Measurements from ENCODE around the gene DTX2.
"Not testable (repeated sequence)": the region's sequence is repeated elsewhere in the genome, so short reads cannot be mapped to it uniquely, and the experiment has no call there.

DTX2 gene

DNA sequence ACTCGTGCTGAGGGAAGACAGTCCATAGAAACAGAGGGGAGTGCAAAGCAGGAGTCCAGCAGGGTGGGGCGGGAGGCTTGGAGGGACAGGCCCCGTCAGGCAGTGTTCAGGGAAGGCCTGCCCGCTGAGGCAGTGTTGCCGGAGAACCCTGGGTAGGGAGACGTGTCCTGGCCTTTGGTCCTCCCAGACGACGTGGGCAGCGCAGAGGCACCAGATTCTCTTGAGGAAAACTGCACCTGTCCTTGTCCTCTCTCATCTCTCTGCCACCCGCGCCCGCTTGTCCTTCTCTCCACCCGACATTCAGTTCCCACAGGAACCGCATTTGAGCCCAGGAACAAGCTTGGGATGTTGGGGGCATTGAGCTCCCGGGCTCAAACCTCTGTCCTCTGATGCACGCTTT is 34.2 kb downstream of the DTX2 start:
- not testable (repeated sequence) for DNase-seq

DNA sequence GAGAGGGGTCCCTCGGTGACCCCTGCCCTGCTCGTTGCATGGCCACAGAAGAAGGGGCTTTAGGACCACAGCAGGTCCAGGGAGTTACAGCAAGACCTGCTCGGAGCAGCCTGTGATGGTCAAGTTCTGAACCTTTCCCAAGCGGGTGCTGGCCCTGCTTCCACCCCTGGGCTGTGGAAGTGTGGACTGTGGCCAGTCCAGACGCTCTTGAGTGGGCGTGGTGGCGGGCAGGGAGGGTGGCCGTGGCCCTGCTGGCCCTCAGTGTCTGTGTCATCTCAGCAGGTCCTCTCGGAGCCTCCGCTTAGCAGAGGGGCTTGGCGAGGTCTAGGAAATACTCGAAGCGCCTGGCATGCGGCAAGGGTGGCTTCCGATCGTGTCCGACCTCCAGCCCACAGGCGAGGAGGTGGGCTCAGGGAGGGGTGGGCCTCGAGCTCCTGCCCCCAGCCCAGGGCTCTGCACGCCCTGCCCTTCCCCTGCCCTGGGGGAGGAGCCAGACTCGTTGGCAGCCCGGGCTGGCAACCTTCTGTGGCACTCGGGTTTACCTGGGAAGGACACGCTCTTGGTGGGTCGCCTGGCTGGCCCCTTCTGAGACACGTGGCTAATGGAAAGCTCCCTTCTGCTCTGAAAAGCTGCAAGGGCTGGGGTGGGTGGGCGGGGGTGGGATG is 36.5 kb downstream of the DTX2 start:
- DNase-seq: not testable (repeated sequence)

DNA sequence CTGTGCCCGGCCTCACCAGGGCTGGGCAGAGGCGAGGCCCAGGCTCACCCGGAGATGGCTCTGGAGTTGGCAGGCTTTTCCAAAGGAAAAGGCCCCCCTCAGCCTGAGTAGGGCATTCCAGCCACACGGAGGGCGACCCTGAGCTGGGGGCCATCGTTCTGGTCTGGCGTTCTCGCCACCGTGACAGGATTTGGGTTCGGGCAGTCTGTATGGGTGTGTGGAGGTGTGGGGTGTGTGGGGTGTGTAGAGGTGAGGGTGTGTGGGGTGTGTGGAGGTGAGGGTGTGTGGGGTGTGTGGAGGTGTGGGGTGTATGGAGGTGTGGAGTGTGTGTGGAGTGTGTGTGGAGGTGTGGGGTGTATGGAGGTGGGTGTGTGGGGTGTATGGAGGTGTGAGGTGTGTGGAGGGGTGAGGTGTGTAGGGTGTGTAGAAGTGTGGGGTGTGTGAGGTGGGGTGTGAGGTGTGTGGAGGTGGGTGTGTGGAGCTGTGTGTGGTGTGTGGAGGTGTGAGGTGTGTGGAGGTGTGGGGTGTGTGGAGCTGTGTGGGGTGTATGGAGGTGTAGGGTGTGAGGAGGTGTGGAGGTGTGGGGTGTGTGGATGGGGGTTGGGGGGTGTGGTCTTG is 37.2 kb downstream of the DTX2 start:
- DNase-seq: not testable (repeated sequence)

DNA sequence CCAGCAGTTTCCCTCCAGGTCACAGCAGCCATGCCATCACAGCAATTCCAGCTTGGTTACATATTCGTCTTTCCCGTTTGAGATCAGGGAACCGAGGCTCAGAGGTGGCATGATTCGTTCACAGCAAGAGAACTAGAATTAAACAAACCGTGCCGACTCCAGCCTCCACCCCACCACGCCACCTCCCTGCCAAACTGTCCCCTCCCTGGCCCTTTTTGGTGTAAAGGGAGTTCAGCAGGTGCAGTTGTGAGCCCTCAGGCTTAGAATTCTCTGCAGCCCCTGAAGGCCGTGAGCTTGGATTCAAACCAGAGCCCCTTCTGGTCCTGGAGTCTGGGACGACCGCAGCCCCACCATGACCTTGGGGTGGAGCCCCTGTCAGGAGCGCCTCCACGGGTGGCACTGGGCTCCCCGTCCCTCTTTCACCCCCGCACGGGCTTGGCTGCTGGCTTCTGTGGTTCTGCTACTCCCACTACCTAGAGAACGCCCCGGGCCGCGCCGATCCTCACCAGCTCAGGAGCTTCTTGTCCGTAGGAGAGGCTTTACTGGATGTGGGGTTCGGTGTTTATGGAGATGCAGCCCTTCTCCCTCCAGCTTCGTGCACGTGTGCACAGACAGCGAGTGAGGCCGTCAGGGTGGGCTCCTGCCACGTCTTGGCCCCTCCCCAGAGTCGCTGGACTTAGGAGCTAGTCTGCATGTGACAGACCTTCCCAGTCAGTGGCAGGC is 37.9 kb downstream of the DTX2 start:
- not testable (repeated sequence) for DNase-seq

DNA sequence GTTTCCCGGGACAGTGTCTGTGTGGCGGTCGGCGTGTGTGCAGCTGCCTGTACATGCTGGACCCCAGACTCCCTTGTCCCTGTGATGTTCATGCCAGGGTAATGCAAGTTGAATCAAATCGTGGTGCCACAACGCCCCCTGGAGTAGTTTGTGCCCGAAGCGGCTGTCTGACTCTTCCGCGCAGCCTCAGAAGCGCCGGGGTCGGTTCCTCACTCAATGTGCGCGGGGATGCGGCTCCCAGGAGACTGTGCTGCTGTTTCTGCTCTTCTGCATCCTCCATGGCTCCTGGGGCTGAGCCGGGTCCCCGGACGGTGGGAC is 38.4 kb downstream of the DTX2 start:
- DNase-seq: not testable (repeated sequence)

DNA sequence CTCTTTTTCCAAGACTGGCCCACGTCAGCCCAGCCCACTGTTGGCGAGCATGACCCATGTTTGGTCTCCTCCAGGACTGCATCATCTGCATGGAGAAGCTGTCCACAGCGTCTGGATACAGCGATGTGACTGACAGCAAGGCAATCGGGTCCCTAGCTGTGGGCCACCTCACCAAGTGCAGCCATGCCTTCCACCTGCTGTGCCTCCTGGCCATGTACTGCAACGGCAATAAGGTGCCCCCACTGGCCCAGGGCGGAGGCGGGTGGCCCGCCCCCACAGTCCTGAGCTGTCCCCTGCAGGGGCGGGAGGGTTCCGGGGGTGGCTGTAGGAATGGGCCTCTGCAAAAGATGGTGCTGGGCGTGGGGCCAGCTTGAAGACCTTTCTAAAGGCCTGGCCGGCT is 40.7 kb downstream of the DTX2 start:
- not testable (repeated sequence) for DNase-seq

DNA sequence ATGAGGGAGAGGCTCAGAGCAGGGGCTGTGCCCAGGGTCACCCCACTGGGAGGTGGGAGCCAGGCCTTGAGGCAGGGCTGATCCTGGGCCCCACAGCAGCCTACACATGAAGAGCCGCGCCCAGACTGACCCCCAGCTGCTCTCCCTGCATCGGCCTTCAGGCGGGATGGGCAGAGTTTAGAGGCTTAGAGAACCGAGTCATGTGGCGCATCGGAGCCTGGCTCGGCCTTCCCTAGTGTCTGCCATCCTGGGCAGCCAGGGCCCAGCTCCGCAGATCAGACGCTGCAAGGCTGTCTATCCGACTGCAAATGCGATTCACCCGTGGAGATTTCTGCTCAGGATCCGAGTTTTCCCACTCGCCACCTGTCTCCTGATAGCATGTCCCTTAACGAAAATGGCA is 41.3 kb downstream of the DTX2 start:
- DNase-seq: not testable (repeated sequence)

DNA sequence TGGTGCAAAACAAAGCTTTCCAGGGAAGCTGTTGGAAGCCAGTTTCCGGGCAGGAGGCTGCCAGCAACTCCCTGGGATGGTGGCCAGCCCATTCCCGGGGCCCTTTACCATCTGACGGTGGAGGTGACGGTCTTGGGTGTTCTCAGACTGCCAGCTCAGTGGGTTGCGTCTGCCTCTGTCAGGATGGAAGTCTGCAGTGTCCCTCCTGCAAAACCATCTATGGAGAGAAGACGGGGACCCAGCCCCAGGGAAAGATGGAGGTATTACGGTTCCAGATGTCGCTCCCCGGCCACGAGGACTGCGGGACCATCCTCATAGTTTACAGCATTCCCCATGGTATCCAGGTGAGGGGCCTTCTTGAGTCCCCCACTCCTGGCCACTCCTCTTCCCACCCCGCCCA is 41.7 kb downstream of the DTX2 start:
- not testable (repeated sequence) for DNase-seq

DNA sequence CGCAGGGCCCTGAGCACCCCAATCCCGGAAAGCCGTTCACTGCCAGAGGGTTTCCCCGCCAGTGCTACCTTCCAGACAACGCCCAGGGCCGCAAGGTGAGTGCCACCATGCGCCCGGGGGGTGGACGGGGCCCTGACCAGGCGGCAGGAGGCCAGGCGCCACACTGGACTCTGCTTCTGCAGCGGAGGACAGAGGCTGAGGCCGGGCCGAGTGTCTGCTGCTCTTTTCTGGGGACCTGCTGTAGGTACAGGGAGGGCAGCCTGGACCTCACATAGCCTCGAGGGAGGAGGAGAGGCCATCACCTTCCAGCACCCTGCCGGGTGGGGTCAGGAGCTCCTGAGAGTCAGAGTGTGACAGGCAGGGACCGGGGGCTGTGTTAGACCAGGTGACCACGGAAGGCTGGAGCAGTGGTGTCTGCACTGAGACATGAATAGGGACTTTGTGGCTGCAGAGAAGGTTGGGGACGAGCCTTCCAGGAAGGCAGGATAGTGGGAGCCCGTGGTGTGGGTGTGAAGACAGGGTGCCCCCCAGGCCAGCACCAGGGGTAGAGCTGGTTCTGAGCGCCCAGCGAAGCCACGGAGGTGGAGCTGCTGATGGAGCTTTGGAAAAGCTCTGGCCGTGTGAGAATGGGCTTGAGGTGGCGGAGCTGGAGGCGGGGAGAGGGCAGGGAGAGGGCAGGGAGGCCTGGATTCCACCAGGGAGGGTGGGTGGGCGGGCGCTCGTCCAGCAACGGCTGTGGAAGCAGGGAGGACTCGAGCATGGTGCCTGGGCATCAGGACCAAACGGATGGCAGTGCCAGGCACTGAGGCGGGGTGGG is 43.0 kb downstream of the DTX2 start:
- not testable (repeated sequence) for DNase-seq

DNA sequence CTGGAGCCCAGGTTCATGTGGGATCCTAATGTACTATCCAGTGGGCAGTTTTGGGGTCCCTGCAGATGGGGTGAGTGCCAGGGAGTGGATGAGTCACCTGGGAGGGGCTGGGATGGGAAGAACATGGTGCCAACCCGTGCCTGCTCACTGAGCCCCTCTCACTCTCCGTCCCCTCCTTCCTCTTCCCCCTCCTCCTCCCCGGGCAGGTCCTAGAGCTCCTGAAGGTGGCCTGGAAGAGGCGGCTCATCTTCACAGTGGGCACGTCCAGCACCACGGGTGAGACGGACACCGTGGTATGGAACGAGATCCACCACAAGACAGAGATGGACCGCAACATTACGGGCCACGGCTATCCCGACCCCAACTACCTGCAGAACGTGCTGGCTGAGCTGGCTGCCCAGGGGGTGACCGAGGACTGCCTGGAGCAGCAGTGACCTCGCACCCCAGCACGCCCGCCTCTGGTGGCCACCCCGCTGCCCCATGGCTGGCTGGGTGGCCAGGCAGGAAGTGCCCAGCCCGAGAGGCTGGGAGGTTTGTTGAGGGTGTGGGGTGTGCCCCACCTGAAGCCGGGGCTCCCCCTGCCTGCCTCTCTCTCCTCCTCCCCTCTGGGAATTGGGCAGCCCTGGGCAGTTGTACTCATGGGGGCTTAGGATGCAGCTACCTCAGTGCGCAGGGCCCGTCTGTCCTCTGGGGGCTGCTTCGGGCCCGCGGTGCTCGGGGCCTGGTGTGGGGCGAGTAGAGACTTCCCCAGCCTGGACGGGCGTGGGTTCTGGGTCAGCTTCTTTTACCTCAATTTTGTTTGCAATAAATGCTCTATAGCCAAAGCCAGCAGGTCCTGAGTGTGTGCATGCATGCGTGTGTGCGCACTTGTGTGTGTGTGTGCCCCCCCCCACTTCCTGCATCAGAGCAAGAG is 43.9 kb downstream of the DTX2 start:
- DNase-seq: no peak

DNA sequence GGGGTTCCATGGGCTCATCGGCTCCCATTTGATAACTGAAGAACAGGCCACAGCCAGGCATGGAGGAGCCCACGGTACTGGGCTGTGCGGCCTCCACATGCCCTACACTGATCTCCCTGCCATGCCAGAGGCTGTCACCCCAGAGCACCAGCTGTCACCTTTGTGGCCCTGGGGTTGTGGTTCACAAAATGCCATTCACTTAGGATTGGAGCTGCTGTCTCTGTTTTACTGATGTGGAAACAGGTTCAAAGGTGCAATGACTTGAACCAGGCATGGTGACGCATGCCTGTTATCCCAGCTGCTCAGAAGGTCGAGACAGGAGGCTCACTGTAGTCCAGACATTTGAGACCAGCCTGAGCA is 44.6 kb downstream of the DTX2 start:
- DNase-seq: no peak

DNA sequence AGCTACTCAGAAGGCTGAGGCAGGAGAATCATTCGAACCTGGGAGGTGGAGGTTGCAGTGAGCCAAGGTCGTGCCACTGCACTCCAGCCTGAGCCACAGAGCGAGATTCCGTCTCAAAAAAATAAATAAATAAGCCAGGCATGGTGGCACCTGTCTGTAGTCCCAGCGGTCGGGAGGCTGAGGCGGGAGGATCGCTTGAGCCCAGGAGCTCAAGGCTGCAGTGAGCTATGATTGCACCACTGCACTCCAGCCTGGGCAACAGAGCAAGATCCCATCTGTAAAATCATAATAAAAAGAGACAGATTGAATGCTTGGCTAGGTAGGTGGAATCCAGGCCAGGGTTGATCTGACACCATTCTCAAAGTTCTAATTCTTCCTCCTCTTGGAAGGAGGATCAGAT is 45.1 kb downstream of the DTX2 start:
- not testable (repeated sequence) for DNase-seq

DNA sequence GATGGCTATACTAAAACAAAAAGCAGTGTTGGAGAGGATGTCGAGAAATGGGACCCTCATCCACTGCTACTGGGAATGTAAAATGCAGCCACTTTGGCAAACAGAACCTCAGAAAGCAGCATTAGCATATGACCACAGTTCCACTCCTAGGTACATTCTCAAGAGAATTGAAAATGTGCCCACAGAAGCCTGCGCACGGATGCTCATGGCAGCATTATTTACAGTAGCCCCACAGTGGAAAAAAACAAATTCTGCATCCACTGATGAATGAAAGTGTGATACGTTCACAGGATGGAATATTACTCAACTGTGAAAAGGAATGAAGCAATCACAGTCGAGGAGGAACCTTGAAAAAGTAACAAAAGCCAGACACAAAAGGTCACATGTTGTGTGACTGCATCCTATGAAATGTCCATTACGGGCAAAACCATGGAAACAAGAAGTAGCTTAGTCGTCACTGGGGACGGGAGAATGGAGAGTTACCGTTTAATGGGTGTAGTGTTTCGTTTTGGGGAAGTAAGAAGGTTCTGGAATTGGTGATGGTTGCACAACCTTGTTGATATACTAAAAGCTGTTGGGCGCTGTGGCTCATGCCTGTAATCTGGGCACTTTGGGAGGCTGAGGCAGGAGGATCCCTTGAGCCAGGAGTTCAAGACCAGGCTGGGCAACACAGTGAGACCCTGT is 46.4 kb downstream of the DTX2 start:
- no peak for DNase-seq

DNA sequence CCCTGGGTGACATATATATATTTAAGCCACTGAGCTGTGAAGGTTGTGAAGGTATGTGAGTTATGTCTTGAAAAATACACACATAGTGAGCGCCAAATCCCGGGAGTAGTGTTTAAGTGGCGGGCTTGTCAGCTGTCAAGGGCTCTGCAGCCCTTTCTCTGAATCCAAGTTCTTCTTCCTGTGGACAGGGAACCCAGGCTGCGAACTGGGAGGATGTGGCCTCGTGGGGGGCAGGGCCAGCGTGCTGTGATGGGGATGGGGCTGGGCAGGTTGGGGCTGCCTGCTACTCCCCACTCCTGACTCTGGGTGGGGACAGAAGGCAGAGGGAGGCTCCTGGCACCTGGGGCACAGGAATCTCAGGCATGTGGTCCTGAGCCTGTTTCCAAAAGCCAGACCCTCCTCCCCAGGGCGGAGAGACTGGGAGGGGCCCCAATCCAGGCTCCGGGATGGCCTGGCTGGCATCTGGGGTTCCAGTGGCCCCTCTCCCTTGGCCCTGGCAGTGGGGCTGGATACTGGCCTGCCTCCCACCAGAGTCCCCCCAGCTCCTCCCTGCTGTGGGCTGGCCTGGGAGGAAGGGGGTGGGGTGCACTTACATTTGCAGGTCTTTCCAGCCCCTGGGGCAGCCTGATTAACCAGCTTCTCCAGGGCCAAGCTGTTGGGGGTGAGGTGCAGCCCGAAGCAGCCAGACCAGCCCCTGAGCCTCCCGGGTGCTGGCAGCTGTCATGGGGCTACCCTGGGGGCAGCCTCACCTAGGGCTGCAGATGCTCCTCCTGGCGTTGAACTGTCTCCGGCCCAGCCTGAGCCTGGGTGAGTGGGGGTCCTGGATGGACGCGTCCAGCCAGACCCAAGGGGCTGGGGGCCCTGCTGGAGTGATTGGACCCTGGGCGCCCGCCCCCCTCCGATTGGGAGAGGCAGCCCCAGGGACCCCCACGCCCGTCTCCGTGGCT is 48.7 kb downstream of the DTX2 start, which contains the start of gene UPK3B:
UPK3B (plus strand) TSS at position 622 of the 947 bp plus-strand sequence; CDS start at position 723, 101 bp downstream.
- no peak for DNase-seq

DNA sequence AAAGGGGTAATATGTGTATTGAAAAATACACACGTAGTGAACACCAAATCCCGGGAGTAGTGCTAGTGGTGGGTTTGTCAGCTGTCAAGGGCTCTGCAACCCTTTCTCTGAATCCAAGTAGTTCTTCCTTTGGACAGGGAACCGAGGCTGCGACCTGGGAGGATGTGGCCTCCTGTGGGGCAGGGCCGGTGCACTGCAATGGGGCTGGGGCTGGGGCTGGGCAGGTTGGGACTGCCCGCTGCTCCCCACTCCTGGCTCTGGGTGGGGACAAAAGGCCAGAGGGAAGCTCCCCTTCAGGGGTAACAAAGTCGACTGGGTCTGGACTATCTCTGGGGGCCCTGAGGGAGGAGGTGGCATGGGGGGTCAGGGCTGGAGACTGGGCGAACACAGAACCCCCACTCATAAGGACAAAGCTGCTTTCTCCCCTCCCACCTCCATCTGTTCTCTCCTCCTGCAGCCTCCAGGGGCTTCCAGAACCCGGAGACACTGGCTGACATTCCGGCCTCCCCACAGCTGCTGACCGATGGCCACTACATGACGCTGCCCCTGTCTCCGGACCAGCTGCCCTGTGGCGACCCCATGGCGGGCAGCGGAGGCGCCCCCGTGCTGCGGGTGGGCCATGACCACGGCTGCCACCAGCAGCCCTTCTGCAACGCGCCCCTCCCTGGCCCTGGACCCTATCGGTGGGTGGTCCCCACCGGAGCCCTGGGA is 49.8 kb downstream of the DTX2 start:
- not testable (repeated sequence) for DNase-seq

DNA sequence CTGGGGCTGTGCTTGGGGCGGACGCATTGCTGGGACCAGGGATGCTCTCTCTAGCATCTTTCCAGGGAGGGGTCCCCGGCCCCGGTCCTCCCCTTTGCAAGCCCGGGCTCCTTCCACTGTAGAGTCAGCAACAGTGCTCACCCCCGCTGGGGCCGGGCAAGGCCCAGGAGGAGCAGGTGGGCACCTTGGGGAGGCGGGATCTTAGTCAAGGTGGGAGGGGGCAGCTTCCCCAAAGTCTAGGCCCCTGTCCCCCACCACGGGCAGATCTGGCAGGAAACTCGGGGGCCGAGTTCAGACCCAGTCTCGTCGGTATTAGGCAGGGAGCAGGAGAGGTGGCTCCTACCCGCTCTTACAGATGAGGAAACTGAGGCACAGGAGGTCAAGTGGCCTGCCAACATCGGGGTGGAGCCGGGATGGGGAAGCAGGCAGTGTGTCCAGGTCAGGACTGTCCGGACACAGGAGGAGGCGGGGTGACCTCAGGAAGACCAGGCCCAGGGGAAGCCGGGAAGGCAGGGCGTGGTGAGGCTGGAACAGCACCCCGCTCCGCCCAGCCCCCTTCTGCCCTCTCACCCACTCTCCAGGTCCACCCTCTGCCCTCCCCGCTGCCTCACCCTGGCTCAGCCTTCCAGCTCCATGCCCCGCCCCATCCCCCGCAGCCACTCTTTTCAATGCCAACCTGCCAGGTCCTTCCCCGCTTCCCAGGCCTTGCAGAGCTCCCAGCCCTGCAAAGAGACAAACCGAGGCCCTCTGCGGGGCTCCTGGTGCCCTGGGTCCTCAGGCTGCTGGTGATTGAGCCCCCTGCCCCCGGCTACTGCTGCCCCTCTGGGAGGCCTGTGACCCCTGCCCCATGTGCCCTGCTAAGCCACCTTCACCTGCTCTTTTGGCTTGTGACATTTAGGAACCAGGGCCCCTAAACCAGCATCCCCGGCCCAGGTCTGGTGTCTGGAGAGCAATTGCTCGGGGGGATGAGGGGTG is 50.7 kb downstream of the DTX2 start:
- not testable (repeated sequence) for DNase-seq

DNA sequence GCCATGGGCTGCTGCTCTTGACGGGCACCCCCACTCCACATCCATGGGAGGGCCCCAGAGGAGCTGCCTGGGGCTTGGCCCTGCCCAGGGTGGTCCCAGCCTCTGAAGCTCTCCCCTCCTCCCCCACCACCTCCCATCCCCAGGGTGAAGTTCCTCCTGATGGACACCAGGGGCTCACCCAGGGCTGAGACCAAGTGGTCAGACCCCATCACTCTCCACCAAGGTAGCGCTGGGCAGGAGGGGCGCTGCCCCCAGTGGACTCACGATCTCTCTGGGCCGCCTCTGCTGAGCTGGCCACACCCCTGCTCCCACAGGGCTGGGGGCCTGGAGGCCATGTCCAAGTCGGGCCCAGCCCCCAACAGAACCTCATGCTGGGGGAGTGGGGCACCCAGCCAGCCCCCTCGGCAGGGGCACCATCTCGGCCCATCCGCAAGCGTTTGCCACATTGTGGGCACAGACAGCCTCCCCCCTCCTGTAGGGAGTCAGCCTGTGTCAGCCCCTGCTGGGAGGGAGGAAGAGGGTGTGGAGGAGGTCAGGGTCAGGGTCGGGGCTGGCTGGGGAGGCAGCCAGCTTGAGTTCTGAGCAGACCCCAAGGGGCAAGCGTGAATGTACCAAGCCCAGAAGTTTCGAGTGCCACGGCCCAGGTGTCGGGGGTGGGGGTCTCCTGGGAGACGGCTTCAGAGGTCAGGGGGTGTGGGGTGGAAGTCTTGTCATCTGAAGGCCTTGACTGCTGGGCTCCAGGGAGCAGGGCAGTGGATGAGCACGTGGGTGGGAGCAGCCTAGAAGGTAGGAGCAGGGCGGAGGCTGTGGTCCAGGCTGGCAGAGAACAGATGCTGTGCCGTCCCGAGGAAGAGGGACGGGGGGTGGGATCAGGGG is 51.7 kb downstream of the DTX2 start:
- no peak for DNase-seq
